ENCODE data around the gene STOM. TPM values are rescaled to one million over a fixed set of nuclear protein-coding genes. Genes with fewer than 3 reads are reported as not detected.
A peak's percentile ranks its signal among the peaks of the same experiment; 100 is the strongest.

Gene STOM
- polyA plus RNA-seq, 10 donors: 55.3 to 87.1 (median 78.1) TPM

GRCh38 chr9:121289026-121289771 is 80.9 kb downstream of the STOM start:
- DNase-seq: peak in 1 of 3 donors; percentile 89

Other genes with a start within 250 kb of the STOM start
- 10 to 100 TPM; 48.6 to 68.1 (median 55.4) TPM for gene RAB14, start 168.4 kb downstream of the STOM start, polyA plus RNA-seq (ENCODE audit: insufficient read length in 10 of 10)
- 100 to 1,000 TPM; 212 to 476 (median 288) TPM for gene GSN, start 102.1 kb downstream of the STOM start, polyA plus RNA-seq (ENCODE audit: insufficient read length in 10 of 10)
- 10 to 100 TPM; 10.1 to 13.7 (median 11.9) TPM for gene GGTA1, start 129.6 kb upstream of the STOM start, polyA plus RNA-seq (ENCODE audit: insufficient read length in 10 of 10)